Mucosa of stomach (tissue), 1 donor: ENCODE results near the gene C12orf43.

ENCODE experiments used
- H3K27me3 ChIP-seq: one replicate; pipeline ENCODE4 v1.7.0; 2013; ENCODE audit warnings: mild to moderate bottlenecking, low read length; ENCODE audit not compliant: control insufficient read depth, insufficient read depth
- H3K36me3 ChIP-seq: one replicate; pipeline ENCODE4 v1.7.0; 2013; ENCODE audit warnings: low read length; ENCODE audit not compliant: control insufficient read depth, insufficient read depth
- H3K4me1 ChIP-seq: one replicate; pipeline ENCODE4 v1.7.0; 2013; ENCODE audit warnings: mild to moderate bottlenecking, low read length; ENCODE audit not compliant: control insufficient read depth, insufficient read depth
- H3K4me3 ChIP-seq: one replicate; pipeline ENCODE4 v1.7.0; 2013; ENCODE audit warnings: low read length
- H3K9ac ChIP-seq: one replicate; pipeline ENCODE4 v1.7.0; 2013; ENCODE audit warnings: mild to moderate bottlenecking, low read length, moderate library complexity
- H3K9me3 ChIP-seq: one replicate; pipeline ENCODE4 v1.7.0; 2013; ENCODE audit warnings: mild to moderate bottlenecking, low read length, moderate library complexity; ENCODE audit not compliant: control insufficient read depth
- donor health status: Pancreatic carcinoma.

C12orf43 gene

GRCh38 chr12:120960657-120961056 lies 55.6 kb downstream of the C12orf43 start:
- H3K4me3 ChIP-seq = no peak overlapping the region
- no peaks in the 10 kb centered on the region for H3K9me3 ChIP-seq
- H3K27me3 ChIP-seq = peaks cover 5% of the 10 kb centered on the region
- H3K9ac ChIP-seq = no peak overlapping the region
- no peaks in the 10 kb centered on the region for H3K36me3 ChIP-seq
- H3K4me1 ChIP-seq = peaks cover 31% of the 10 kb centered on the region

- Histone ChIP-seq H3K4me1 (peaks cover 26% of the 10 kb centered on the region), H3K36me3 (no peaks in the 10 kb centered on the region), H3K4me3 (no peak overlapping the region)
These were observed 57.0 kb downstream of the C12orf43 start for GRCh38 chr12:120959111-120959878.

DNA sequence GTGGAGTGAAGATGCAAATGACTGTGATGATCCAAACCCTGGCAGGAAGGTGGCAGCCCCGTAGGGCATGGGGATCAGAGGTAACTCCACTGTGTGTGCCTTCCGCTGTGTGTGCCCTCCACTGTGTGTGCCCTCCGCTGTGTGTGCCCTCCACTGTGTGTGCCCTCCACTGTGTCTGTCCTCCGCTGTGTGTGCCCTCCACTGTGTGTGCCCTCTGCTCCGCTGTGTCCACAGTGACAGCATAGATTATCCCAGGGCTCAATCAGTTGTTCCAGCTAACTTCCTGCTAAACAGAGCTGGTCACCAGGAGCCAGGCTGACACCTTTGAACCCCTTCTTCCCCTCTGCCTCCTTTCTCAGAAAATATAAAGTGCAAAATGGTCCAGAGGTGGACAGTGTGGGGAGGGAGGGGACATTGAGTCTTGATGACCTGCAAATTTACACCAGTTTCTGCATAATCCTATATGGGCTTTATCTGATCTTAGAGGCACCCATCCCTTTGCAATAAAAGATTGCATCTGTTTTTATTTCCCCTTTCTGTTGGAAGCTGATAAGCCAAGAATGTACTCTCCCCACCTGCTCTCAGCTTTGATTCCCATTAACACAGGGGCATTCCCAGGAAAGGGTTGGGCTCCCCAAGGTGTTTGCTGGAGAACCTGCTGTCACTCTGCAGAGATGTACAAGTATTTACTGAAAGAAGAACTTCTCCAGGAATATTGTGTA lies 59.5 kb downstream of the C12orf43 start:
- H3K9ac ChIP-seq = no peak overlapping the region
- H3K9me3 ChIP-seq = no peaks in the 10 kb centered on the region

More at GRCh38 chr12:120959111-120959878, 57.0 kb downstream of the C12orf43 start:
- no peak overlapping the region for H3K9ac ChIP-seq
- H3K27me3 ChIP-seq = peaks cover 5% of the 10 kb centered on the region
- no peaks in the 10 kb centered on the region for H3K9me3 ChIP-seq

GRCh38 chr12:120955232-120955631 lies 61.1 kb downstream of the C12orf43 start:
- Histone ChIP-seq H3K4me3 (no peak overlapping the region), H3K9ac (no peak overlapping the region), H3K4me1 (peaks cover 10% of the 10 kb centered on the region), H3K27me3 (peaks cover 5% of the 10 kb centered on the region), H3K36me3 (no peaks in the 10 kb centered on the region), H3K9me3 (no peaks in the 10 kb centered on the region)

More for the DNA sequence above, 59.5 kb downstream of the C12orf43 start:
- H3K4me3 ChIP-seq = no peak overlapping the region
- H3K4me1 ChIP-seq = peaks cover 17% of the 10 kb centered on the region
- no peaks in the 10 kb centered on the region for H3K36me3 ChIP-seq
- H3K27me3 ChIP-seq = peaks cover 5% of the 10 kb centered on the region

DNA sequence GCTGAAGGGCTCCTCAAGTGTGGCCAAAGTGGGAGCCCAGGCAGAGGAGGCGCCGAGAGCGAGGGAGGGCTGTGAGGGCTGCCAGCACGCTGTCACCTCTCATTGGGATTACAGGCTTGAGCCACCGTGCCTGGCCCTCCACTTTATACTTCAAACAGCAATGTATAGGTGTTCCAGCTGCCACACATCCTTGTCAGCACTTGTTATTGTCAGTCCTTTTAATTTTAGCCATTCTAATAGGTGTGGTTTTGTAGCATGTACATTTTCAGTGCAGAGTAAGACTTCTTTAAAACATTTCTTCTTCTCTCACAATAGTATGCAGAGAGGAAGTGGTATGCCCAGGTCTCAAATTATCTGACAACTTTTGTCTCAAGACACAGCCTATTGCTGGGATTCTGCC lies 65.5 kb downstream of the C12orf43 start:
- Histone ChIP-seq H3K4me3 (no peak overlapping the region), H3K36me3 (no peaks in the 10 kb centered on the region), H3K9me3 (no peaks in the 10 kb centered on the region), H3K9ac (no peak overlapping the region), H3K4me1 (no peaks in the 10 kb centered on the region), H3K27me3 (no peaks in the 10 kb centered on the region)
